Measurements from ENCODE around the gene SMC1B.

SMC1B gene

GRCh38 chr22:45453764-45454163, 40.4 kb upstream of the SMC1B start:
- no peak overlapping the region for H3K4me2 ChIP-seq (ENCODE audit: low read depth, low read length, poor library complexity, severe bottlenecking)
- H2AFZ ChIP-seq (ENCODE audit: low read depth, low read length, severe bottlenecking): no peak overlapping the region
- H3K79me2 ChIP-seq (ENCODE audit: insufficient read depth, low read length): no peaks in the 10 kb centered on the region
- no peaks in the 10 kb centered on the region for H3K9me3 ChIP-seq (ENCODE audit: insufficient read depth, low read length)
- H3K27ac ChIP-seq (ENCODE audit: low read depth, low read length): no peak overlapping the region
- H3K27me3 ChIP-seq (ENCODE audit: low read length): no peaks in the 10 kb centered on the region
- no peaks in the 10 kb centered on the region for H3K9me2 ChIP-seq (replicated peaks; ENCODE audit: insufficient read depth, low read length)
- no peaks in the 10 kb centered on the region for H3K36me3 ChIP-seq (ENCODE audit: low read length)
- no peak for TF ChIP-seq CTCF (IDR thresholded peaks at IDR 0.05; ENCODE audit: insufficient read depth, low read length, poor library complexity, severe bottlenecking)
- TF ChIP-seq EZH2phosphoT487 (conservative IDR thresholded peaks at IDR 0.05; ENCODE audit: low read length): no peak
- H3F3A ChIP-seq (ENCODE audit: insufficient read depth): no peaks in the 10 kb centered on the region
- H4K20me1 ChIP-seq (ENCODE audit: low read depth, low read length): no peaks in the 10 kb centered on the region
- no peak overlapping the region for H3K9ac ChIP-seq (ENCODE audit: low read length)
- no peak overlapping the region for H3K4me3 ChIP-seq (ENCODE audit: insufficient read depth, low read length, poor library complexity, severe bottlenecking)

- no peaks in the 10 kb centered on the region for H3F3A ChIP-seq (ENCODE audit: insufficient read depth)
- TF ChIP-seq EZH2phosphoT487 (conservative IDR thresholded peaks at IDR 0.05; ENCODE audit: low read length) (no peak), CTCF (IDR thresholded peaks at IDR 0.05; ENCODE audit: insufficient read depth, low read length, poor library complexity, severe bottlenecking) (no peak)
- no peak overlapping the region for H3K9ac ChIP-seq (ENCODE audit: low read length)
- no peaks in the 10 kb centered on the region for H3K9me2 ChIP-seq (replicated peaks; ENCODE audit: insufficient read depth, low read length)
- H2AFZ ChIP-seq (ENCODE audit: low read depth, low read length, severe bottlenecking): no peak overlapping the region
- H3K4me2 ChIP-seq (ENCODE audit: low read depth, low read length, poor library complexity, severe bottlenecking): no peak overlapping the region
- no peaks in the 10 kb centered on the region for H3K9me3 ChIP-seq (ENCODE audit: insufficient read depth, low read length)
- no peaks in the 10 kb centered on the region for H3K79me2 ChIP-seq (ENCODE audit: insufficient read depth, low read length)
- no peaks in the 10 kb centered on the region for H3K27me3 ChIP-seq (ENCODE audit: low read length)
- no peak overlapping the region for H3K27ac ChIP-seq (ENCODE audit: low read depth, low read length)
- H4K20me1 ChIP-seq (ENCODE audit: low read depth, low read length): no peaks in the 10 kb centered on the region
- H3K4me3 ChIP-seq (ENCODE audit: insufficient read depth, low read length, poor library complexity, severe bottlenecking): no peak overlapping the region
- H3K36me3 ChIP-seq (ENCODE audit: low read length): no peaks in the 10 kb centered on the region
Measured at GRCh38 chr22:45452565-45453379, 39.4 kb upstream of the SMC1B start.

GRCh38 chr22:45451972-45452371, 38.6 kb upstream of the SMC1B start:
- Histone ChIP-seq H3K4me2 (ENCODE audit: low read depth, low read length, poor library complexity, severe bottlenecking) (no peak overlapping the region), H2AFZ (ENCODE audit: low read depth, low read length, severe bottlenecking) (no peak overlapping the region), H3K36me3 (ENCODE audit: low read length) (no peaks in the 10 kb centered on the region), H3K27me3 (ENCODE audit: low read length) (no peaks in the 10 kb centered on the region), H3K79me2 (ENCODE audit: insufficient read depth, low read length) (no peaks in the 10 kb centered on the region), H3K27ac (ENCODE audit: low read depth, low read length) (no peak overlapping the region), H3K9me3 (ENCODE audit: insufficient read depth, low read length) (no peaks in the 10 kb centered on the region), H3K9ac (ENCODE audit: low read length) (no peak overlapping the region), H3F3A (ENCODE audit: insufficient read depth) (no peaks in the 10 kb centered on the region), H3K9me2 (replicated peaks; ENCODE audit: insufficient read depth, low read length) (no peaks in the 10 kb centered on the region), H3K4me3 (ENCODE audit: insufficient read depth, low read length, poor library complexity, severe bottlenecking) (no peak overlapping the region), H4K20me1 (ENCODE audit: low read depth, low read length) (no peaks in the 10 kb centered on the region)
- TF ChIP-seq EZH2phosphoT487 (conservative IDR thresholded peaks at IDR 0.05; ENCODE audit: low read length) (no peak), CTCF (IDR thresholded peaks at IDR 0.05; ENCODE audit: insufficient read depth, low read length, poor library complexity, severe bottlenecking) (no peak)

Measured in SU-DHL-6 (cell line).